ENCODE data around the gene PCNX2.

The PCNX2 gene, protein sequence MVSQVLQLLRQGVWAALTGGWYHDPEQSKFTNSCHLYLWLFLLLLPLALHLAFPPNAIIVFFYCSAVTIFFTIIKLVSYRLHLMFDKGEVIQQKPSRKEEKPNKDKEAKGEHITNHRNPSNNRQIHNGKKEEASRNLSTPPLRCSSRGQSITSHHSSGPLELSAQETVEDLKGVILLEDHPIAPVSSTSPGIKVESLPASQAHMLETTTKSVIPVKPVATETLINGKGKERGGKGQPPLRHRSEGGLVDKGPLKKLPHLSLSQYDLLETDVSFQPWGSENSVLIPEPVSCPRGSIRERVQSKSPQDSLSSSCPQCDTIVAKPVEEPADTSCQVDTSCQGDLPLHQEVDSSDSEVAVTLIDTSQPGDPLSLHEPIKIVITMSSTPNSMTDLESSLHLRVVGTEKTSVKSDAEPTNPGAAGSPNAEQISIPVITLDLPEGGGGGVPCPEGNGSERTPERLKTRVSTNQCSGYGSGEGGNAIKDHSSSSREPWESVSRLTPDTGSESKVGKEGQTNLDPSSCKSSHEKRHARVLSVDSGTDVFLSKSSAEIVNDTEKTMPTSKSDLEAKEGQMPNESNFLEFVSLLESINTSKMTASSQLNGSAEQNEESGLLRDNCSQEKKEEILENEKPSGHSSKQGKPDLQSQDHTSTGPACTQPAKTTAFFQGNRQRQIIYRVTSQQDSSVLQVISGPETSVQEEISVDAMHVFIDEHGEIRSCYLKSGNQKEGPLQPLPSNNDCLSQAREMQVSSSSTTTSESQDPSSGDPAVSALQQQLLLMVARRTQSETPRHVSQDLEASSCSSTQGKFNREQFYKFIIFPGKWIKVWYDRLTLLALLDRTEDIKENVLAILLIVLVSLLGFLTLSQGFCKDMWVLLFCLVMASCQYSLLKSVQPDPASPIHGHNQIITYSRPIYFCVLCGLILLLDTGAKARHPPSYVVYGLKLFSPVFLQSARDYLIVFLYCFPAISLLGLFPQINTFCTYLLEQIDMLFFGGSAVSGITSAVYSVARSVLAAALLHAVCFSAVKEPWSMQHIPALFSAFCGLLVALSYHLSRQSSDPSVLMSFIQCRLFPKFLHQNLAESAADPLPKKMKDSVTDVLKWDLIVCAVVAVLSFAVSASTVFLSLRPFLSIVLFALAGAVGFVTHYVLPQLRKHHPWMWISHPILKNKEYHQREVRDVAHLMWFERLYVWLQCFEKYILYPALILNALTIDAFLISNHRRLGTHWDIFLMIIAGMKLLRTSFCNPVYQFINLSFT (N-terminal part only)

GRCh38 chr1:233295237-233295974 is at the start of gene PCNX2:
TSS of gene PCNX2 (minus strand) at chr1:233295725. CDS start at chr1:233295478, 247 bp downstream.
- Histone ChIP-seq H3K36me3 (ENCODE audit: low read depth) (peaks cover 11% of the 10 kb centered on the region; the same call in 1 of the 2 replicates), H3K4me3 (ENCODE audit: severe bottlenecking) (peak within 1 kb of the TSS; percentile 89), H3K27ac (ENCODE audit: poor library complexity, severe bottlenecking) (peak within 1 kb of the TSS; percentile 75), H3K27me3 (ENCODE audit: insufficient read depth, poor library complexity, severe bottlenecking) (no peaks in the 10 kb centered on the region), H3K4me1 (ENCODE audit: insufficient read depth, poor library complexity, severe bottlenecking) (peaks cover 19% of the 10 kb centered on the region), H3K9me3 (ENCODE audit: severe bottlenecking) (no peaks in the 10 kb centered on the region)
- DNase-seq (ENCODE audit: low spot score) (peak; percentile 66), ATAC-seq (ENCODE audit: low read depth) (peak; percentile 83)
- TF ChIP-seq, protein P1, sequence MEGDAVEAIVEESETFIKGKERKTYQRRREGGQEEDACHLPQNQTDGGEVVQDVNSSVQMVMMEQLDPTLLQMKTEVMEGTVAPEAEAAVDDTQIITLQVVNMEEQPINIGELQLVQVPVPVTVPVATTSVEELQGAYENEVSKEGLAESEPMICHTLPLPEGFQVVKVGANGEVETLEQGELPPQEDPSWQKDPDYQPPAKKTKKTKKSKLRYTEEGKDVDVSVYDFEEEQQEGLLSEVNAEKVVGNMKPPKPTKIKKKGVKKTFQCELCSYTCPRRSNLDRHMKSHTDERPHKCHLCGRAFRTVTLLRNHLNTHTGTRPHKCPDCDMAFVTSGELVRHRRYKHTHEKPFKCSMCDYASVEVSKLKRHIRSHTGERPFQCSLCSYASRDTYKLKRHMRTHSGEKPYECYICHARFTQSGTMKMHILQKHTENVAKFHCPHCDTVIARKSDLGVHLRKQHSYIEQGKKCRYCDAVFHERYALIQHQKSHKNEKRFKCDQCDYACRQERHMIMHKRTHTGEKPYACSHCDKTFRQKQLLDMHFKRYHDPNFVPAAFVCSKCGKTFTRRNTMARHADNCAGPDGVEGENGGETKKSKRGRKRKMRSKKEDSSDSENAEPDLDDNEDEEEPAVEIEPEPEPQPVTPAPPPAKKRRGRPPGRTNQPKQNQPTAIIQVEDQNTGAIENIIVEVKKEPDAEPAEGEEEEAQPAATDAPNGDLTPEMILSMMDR (IDR thresholded peaks at IDR 0.05; ENCODE audit: poor library complexity, severe bottlenecking) = no peak

DNA sequence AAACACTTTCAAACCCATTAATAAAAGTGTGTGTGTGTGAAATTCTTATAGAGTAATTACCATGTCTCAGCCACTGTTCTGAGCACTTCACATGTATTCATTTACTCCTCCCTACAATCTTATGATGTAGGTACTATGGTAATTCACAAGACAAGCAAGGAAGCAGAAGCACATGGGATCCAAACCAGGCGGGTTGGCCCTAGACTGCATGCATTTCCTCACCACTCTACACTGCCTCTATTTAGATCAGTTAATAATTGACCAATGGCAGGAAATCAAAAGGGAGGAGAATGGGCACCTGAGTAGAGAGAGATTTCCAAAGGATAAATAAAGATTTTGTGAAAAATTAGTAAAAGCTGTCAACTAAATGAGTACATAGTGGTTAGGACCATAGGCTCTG is 47.7 kb upstream of the PCNX2 start:
- no peaks in the 10 kb centered on the region for H3K9me3 ChIP-seq (ENCODE audit: severe bottlenecking)
- no peak for ATAC-seq (ENCODE audit: low read depth)
- no peak overlapping the region for H3K27ac ChIP-seq (ENCODE audit: poor library complexity, severe bottlenecking)
- TF ChIP-seq, protein P1 (IDR thresholded peaks at IDR 0.05; ENCODE audit: poor library complexity, severe bottlenecking) = no peak
- no peak for DNase-seq (ENCODE audit: low spot score)
- H3K27me3 ChIP-seq (ENCODE audit: insufficient read depth, poor library complexity, severe bottlenecking) = no peaks in the 10 kb centered on the region
- H3K4me1 ChIP-seq (ENCODE audit: insufficient read depth, poor library complexity, severe bottlenecking) = no peaks in the 10 kb centered on the region
- no peaks in the 10 kb centered on the region for H3K36me3 ChIP-seq (ENCODE audit: low read depth)
- H3K4me3 ChIP-seq (ENCODE audit: severe bottlenecking) = no peak overlapping the region

DNA sequence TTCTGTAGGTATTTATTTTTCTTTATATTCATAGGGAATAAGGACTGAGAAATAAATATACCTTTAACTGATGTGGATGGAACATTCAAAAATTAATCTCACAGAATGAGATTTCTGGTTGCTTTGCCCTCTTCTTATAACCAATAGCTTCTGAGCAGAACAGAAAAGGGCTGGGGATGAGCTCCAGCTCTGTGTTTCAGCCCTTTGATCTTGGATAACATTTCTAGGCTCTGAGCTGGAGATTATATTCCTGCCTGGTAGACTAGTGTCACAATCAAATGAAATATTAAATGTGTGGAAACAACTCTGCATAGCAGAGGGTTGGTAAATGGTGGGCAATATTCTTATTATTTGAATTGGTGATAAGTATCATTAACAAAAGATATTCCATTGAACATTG is 46.6 kb upstream of the PCNX2 start:
- no peak for ATAC-seq (ENCODE audit: low read depth)
- H3K27me3 ChIP-seq (ENCODE audit: insufficient read depth, poor library complexity, severe bottlenecking) = no peaks in the 10 kb centered on the region
- H3K4me3 ChIP-seq (ENCODE audit: severe bottlenecking) = no peak overlapping the region

GRCh38 chr1:233340966-233341516 is 45.5 kb upstream of the PCNX2 start:
- no peak for DNase-seq (ENCODE audit: low spot score)
- H3K27me3 ChIP-seq (ENCODE audit: insufficient read depth, poor library complexity, severe bottlenecking) = no peaks in the 10 kb centered on the region
- H3K27ac ChIP-seq (ENCODE audit: poor library complexity, severe bottlenecking) = no peak overlapping the region
- no peaks in the 10 kb centered on the region for H3K9me3 ChIP-seq (ENCODE audit: severe bottlenecking)
- no peaks in the 10 kb centered on the region for H3K36me3 ChIP-seq (ENCODE audit: low read depth)
- H3K4me3 ChIP-seq (ENCODE audit: severe bottlenecking) = no peak overlapping the region
- TF ChIP-seq, protein P1 (IDR thresholded peaks at IDR 0.05; ENCODE audit: poor library complexity, severe bottlenecking) = no peak
- H3K4me1 ChIP-seq (ENCODE audit: insufficient read depth, poor library complexity, severe bottlenecking) = no peaks in the 10 kb centered on the region
- no peak for ATAC-seq (ENCODE audit: low read depth)

More for the DNA sequence above, 46.6 kb upstream of the PCNX2 start:
- Histone ChIP-seq H3K27ac (ENCODE audit: poor library complexity, severe bottlenecking) (no peak overlapping the region), H3K4me1 (ENCODE audit: insufficient read depth, poor library complexity, severe bottlenecking) (no peaks in the 10 kb centered on the region), H3K9me3 (ENCODE audit: severe bottlenecking) (no peaks in the 10 kb centered on the region), H3K36me3 (ENCODE audit: low read depth) (no peaks in the 10 kb centered on the region)
- TF ChIP-seq, protein P1 (IDR thresholded peaks at IDR 0.05; ENCODE audit: poor library complexity, severe bottlenecking) = no peak
- no peak for DNase-seq (ENCODE audit: low spot score)

Measured in RWPE2 (cell line).